SK-N-DZ (cell line): Measurements from ENCODE around the gene STRADA. TPM values are rescaled to one million over a fixed set of nuclear protein-coding genes. Genes with fewer than 3 reads are reported as not detected.

Experiments
- DNase-seq: peaks from one replicate; pipeline ENCODE4 v3.0.0-alpha.2; 2015; ENCODE audit warnings: low spot score
- polyA plus RNA-seq, 2 experiments: library from polyadenylated mRNA; depleted of rRNA; stranded (reverse); fragments of >200 nt; gene quantifications; 2 replicates each; pipeline ENCODE4 v1.2.3, GENCODE V29; 2014

The STRADA gene, protein sequence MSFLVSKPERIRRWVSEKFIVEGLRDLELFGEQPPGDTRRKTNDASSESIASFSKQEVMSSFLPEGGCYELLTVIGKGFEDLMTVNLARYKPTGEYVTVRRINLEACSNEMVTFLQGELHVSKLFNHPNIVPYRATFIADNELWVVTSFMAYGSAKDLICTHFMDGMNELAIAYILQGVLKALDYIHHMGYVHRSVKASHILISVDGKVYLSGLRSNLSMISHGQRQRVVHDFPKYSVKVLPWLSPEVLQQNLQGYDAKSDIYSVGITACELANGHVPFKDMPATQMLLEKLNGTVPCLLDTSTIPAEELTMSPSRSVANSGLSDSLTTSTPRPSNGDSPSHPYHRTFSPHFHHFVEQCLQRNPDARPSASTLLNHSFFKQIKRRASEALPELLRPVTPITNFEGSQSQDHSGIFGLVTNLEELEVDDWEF
- 26.3 and 42.8 TPM in 2 replicates for polyA plus RNA-seq (2014; cell fraction: cytosol; rRNA removed)
- 70.6 and 89.1 TPM in 2 replicates for polyA plus RNA-seq (2014; cell fraction: nucleus; rRNA removed)

DNA sequence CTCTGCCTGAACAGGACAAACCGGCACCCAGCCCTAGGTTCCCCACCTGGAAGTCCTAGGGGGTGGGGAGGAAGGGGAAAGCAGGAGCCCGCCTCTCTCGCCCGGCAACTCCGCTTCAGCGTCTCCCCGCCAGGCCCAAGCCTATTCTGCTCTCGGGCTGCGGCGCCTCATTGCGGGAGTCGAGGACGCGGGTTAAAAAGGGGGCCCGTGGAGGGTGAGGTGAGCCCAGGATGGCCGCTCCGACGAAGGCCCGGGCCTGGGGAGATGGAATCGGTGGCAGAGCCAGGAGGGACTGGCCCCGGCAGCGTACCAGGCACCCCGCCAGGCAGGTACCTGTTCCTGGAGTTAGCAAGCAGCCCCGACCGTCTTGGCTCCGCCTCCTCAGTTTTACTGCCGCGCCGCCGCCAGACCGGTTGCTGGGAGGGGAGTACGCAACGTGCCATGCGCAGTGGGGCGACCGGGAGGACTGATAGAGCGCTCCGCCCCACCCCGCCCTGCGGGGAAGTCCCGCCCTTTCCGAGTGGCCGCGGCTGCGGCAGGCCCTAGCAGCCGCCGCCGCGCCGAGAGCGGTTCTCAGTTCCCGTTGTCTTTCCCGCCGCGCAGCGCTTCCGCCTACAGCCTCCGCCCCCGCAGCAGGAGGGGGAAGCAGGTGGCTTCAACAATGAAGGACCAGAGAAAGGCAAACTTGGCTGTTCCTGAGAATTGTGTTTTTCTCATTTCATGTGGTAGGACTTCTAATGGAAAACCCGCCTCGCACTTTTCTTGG, at the start of gene STRADA:
STRADA (minus strand) TSS at position 392 of the 766 bp plus-strand sequence. CDS start 13,430 bp downstream, outside the sequence.
- peak; percentile 98 for DNase-seq

DNA sequence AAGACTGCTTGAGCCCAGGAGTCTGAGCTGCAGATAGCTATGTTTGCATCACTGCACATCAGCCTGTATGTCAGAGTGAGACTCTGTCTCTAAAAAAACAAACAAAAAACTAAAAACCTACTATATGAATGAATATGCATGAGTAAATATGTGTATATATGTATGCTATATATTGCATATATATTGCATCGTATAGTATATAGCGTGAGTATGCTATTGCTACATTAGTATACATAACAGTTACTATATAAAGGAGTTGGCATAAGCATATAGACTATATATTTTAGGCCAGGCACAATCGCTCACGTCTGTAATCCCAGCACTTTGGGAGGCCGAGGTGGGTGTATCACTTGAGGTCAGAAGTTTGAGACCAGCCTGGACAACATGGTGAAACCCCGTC, 48.5 kb upstream of the STRADA start:
- DNase-seq = no peak

GRCh38 chr17:63786971-63787711, 45.5 kb upstream of the STRADA start:
- DNase-seq = no peak

DNA sequence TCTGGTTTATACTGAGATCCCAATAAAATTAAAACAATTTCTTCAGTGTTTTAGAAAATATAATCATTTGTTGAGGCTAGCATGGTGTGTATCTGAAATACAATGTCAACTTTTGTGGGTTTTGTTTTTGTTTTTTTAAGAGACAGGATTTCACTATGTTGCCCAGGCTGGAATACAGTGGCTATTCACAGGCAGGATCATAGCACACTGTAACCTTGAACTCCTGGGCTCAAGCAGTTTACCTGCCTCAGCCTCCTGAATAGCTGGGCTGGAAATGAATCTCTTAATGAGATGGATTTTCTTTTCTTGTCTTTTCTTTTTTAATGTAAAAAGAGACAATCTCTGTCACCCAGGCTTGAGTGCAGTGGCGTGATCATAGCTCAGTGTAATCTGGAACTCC, 44.5 kb upstream of the STRADA start:
- no peak for DNase-seq

GRCh38 chr17:63785556-63785955, 44.0 kb upstream of the STRADA start:
- no peak for DNase-seq

DNA sequence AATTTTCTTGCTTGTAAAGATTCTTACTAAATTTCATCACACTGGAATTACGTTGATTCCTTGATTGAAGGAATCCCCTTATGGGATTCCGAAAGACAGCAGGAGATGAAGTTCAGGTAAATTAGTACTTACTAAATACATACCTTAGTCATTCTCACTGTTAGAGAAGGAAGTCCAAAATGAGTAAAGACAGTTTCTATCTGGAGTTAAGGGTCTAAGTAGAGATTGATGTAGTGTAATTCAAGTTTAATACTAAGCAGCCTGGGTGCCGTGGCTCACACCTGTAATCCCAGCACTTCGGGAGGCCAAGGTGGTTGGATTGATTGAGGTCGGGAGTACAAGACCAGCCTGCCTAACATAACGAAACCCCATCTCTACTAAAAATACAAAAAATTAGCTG, 41.9 kb upstream of the STRADA start:
- no peak for DNase-seq

DNA sequence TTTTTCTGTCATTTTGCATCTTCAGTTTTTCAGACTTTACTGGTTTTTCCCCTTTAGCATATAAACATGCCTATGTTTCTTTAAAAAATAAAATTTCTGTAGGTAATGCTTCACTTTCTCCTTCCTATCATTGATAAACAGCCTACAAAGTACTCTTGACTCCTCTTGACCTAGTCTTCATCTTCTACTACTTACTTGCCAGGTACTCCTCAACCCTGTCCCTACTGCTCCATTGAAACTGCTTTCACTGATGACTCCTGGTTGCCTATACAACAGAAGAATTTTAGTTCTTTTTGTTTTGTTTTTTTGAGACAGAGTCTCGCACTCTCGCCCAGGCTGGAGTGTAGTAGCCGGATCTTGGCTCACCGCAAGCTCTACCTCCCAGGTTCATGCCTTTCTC, 39.3 kb upstream of the STRADA start:
- no peak for DNase-seq

DNA sequence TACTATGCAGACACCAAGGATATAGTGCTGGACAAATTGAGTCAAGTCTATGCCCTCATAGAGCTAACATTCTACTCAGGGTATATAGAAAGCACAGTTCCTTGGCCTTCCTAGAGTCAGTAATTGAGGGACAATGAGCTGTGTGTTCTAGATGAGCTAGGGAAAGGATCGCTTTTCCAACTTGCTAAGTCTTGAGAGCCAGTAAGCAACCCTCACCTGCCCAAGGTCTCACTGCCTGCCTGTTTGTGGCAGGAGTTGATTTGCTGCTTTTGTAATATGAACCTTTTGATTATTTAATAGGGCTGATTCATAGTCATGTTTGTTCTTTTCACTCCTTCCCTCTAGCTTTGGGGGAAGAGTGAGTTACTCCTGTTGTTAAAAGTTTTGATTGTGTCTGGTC, 38.9 kb upstream of the STRADA start:
- DNase-seq = no peak

- DNase-seq = no peak
These were observed 33.8 kb upstream of the STRADA start for GRCh38 chr17:63775420-63775819.

DNA sequence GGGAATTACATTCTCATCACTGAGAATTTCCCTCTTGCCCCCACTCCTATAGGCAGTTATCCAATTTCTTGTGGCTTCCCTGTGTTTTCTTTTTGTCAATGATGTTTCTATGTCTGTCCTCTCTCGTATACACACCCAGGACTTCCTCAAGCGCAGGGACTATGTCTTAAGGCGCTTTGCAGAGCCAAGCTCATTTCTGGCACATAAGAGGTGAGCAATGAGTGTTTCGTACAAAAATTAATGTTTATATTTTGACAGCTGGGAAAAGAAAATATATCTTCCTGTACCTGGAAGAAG, 33.3 kb upstream of the STRADA start:
- no peak for DNase-seq

DNA sequence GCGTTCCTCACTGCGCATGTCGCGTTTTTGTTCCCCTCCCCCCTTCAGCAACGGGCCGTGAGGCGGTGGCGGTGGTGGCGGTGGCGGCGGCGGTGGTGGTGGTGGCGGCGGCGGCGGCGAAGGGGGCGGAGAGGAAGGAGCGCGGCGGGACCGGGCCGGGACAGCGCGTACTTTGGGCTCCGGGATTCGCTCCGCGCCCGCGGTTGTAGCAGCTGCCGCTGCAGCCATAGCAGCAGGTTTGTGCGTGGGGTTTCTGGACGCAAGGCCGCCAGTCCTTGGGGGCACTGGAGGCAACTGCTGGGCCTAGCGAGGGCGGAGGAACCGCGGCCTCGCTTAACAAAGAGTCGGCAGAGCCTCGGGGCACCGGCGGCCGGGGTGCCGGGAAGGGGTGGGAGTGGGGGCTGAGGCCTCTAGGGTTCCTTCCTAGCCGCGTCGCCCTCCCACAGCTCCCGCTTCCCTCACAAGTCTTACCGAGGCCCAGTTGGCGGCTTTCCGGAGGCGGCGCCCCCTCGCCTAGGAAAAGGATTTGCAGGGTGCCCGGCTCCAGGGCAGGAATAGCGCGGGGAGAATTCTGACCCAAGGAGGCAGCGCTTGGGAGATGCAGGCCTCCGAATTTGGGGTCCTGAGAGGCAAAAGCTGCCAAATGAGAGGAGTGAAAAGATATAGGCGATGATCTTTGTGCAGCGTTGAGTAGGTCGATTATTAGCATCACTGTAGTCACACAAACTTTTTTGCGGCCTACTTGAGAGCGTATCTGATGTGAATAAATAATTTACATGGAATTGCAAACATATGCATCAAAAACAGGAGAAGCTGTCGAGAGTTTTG, 32.8 kb upstream of the STRADA start, which contains the start of gene DDX42:
DDX42 (plus strand) TSS at position 30 of the 828 bp plus-strand sequence. CDS start 12,880 bp downstream, outside the sequence.
- peak; percentile 64 for DNase-seq

GRCh38 chr17:63773272-63774140, 31.9 kb upstream of the STRADA start, which contains the start of gene CCDC47:
CCDC47 (minus strand) TSS chr17:63773597; CDS start chr17:63766175, 7,422 bp downstream.
- peak; percentile 100 for DNase-seq

DNA sequence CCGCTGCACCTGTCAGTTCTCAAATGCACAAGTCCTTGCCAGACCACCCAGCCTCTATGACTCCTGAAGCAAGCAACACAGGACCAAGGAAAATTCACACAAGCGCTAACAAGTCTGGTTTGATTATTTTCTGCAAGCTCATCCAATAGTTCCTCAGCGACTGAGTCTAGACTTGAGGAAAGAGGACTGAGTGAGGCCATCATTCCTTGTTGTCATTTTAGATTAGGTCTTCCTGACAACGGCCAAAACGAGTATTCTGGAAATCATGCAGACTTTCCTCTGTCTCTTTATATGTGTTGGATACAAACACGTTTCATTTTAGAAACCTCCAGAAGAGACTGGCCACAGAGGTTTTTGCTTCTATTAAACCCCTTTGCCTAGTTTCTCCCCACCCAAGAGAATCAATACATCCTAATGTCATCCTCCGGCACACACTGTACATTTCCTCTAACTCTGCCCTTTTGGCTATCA, 31.2 kb upstream of the STRADA start:
- DNase-seq = peak; percentile 38

DNA sequence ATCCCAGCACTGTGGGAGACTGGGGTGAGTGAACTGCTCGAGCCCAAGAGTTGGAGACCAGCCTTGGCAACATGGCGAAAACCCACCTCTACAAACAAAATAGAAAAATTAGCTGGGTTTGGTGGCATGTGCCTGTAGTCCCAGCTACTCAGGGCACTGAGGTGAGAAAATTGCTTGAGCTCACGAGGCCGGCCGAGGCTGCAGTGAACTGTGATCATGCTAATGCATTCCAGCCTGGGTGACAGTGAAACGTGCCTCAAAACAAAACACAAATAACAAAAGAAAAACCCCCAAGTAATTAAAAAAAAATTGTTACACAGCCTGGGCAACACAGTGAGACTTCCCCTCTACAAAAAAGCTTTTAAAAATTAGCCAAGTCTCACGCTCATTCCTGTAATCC, 26.8 kb upstream of the STRADA start:
- no peak for DNase-seq

- DNase-seq = no peak
These were observed 25.2 kb upstream of the STRADA start for GRCh38 chr17:63766754-63767153.

- DNase-seq = no peak
These were observed 23.1 kb upstream of the STRADA start for GRCh38 chr17:63764716-63765115.

DNA sequence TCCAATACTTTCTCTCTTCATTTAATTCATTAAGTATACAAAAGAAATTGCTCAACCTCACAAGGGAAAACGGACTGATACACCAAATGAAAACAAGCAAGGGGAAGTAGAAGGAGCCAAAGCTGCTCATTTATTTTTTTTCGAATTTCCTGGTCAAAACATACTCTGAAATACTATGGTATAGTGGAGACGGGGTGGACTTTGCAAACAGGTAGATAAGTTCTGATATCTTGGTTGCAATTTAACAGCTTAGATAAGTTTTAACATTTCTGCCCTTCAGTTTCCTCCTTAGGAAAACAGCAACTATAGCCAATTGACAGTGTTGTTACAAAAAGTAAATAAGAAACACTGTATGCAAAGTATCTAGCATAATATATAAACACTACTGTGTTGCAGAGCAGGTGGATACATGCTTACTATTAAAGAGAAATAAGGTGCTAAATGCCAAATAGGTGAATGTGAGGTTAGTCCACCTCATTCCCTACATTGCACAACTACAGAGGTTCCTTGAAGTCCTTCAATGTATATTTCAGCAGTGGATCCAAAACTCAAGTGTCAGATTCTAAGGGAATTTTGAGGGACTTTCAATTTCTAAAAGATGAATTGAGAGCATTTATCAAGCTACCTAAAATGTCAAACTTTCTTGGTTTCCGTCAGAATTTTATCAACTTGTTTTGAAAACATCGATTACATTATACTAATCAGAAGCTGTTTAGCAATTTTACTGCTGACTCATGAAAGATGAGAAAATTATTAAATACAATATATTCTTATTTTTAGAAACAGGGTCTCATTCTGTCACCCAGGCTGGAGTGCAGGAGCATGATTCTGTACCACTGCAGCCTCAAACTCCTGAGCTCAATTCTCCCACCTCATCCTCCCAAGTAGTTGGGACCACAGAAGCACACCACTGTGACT, 20.8 kb upstream of the STRADA start:
- DNase-seq = no peak

DNA sequence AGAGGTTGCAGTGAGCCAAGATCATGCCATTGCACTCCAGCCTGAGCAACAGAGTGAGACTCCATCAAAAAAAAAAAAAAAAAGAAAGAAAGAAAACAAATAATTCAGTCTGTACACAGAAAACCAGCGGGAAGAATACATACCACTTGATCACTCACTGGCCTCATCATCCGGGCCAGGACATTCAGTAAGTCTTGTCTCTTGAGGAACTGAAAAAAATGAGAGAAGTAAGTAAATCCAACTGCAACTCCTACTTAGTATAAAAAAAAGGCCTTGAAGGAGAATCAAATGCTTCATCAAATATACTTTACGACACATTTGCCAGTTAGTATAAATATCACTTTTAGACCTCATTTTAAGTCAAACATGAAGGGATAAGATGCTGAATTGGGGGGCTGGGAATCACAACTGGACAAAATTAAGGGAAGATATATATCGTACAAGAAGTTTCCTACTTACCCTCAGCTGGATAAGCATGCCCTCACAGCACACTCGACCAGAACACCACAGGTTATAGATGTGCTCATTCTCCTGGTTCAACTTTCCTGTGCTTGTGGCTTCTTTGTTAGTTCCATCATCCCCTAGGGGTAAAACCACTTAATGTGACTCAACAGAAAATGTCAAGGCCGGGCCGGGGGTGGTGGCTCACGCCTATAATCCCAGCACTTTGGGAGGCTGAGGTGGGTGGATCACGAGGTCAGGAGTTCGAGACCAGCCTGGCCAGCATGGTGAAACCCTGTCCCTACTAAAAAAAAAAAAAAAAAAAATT, 19.4 kb upstream of the STRADA start:
- DNase-seq = no peak
